ENCODE results near the gene GRPR. TPM values are rescaled to one million over a fixed set of nuclear protein-coding genes. Genes with fewer than 3 reads are reported as not detected.

Gene GRPR
- total RNA-seq, 2 donors from 2014 or later = 3.1 to 5.6 TPM

DNA sequence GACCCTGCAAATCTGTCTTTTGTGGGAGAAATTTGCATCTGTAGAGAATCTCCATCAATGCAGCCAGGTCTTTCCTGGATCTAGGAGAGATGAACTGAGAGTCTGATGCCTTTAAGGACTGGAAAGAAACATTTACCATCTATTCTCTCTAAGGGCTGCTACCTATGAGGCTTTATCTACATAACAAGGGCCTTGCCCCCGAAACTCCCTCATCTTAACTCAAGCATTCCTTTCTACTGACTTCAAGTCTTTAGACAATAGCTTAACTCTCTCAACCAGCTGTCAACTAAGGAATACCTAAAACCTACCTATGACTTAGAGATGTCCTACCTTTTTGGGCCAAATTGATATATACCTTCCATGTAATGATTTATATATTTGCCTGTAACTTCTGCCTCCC is 76.0 kb downstream of the GRPR start:
- Histone ChIP-seq H3K27ac (no peak overlapping the region), H3K4me3 (no peak overlapping the region), H3K36me3 (replicated peaks in 1 of 2; ENCODE audit: insufficient read depth in 1 of 2, low read depth in 2 of 2) (no peaks in the 10 kb centered on the region), H3K9me3 (no peaks in the 10 kb centered on the region), H3K27me3 (no peaks in the 10 kb centered on the region), H3K4me1 (peaks cover 7% of the 10 kb centered on the region)
- DNase-seq = no peak
- intact Hi-C loops (cut with DNase I) = no loop called here
- ATAC-seq = no peak
- 71 to 92% methylated on average over 1 of the region's 1 CpG for WGBS, 2 donors
- TF ChIP-seq CTCF (IDR thresholded peaks at IDR 0.05) = no peak
- TF ChIP-seq POLR2A (IDR thresholded peaks at IDR 0.05) = no peak

DNA sequence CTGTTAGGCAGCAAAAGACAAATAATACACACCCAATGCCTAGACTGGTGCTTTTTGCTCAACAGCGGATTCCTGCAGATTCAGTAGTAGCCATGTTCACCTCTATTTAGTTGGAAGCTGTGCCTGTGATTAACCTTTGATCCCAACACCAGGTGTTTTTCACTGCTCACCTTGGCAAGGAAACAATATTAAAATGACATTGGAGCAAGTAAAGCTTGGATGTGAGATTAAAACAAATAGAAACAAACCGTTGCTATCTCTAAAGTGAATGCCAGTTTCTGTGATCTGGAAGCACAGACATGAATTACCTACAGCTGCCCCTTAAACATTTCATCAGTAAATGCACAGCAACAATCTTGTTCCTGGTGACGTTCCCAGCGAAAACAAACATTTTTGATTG is 79.6 kb downstream of the GRPR start:
- Histone ChIP-seq H3K4me3 (no peak overlapping the region), H3K9me3 (no peaks in the 10 kb centered on the region), H3K27me3 (no peaks in the 10 kb centered on the region), H3K4me1 (peaks cover 19% of the 10 kb centered on the region), H3K36me3 (replicated peaks in 1 of 2; ENCODE audit: insufficient read depth in 1 of 2, low read depth in 2 of 2) (no peaks in the 10 kb centered on the region), H3K27ac (peak overlapping the region in 2 of 4 donors; percentile 66 to 68)
- TF ChIP-seq CTCF (IDR thresholded peaks at IDR 0.05) (no peak), POLR2A (IDR thresholded peaks at IDR 0.05) (no peak)
- intact Hi-C loops (cut with DNase I) = no loop called here
- DNase-seq (peak; percentile 11 to 36 (median 14)), ATAC-seq (peak; percentile 84)
- WGBS, 2 donors = 14% methylated on average over 4 of the region's 4 CpGs

Other genes with a start within 250 kb of the GRPR start
- gene MAGEB17, start 43.9 kb downstream of the GRPR start, total RNA-seq = 1 to 10 TPM in 1 of 2 donors, under 1 TPM in 1; 0.52 to 7.3 TPM